Body of pancreas (tissue), 4 donors: ENCODE measurements around the gene NIT2. TPM values are rescaled to one million over a fixed set of nuclear protein-coding genes. Genes with fewer than 3 reads are reported as not detected.
"Not testable (repeated sequence)": the region's sequence is repeated elsewhere in the genome, so short reads cannot be mapped to it uniquely, and the experiment has no call there.

Experiments used
- ATAC-seq: fragments of 150-250 bp; one replicate; pipeline ENCODE4 v1.9.1; 2016
- DNase-seq, 4 donors: peaks; one replicate each; pipeline ENCODE4 v3.0.0-alpha.2; 2019
- H3K27ac ChIP-seq, 4 donors: fragments of 200-600 bp; sonication (generic); 1 replicate in 3 of 4; 2 replicates in 1 of 4; pipeline versions ENCODE4 v1.5.1 to v1.6.1; 2016 to 2019; ENCODE audit warnings: mild to moderate bottlenecking in 1 of 4, mixed read lengths in 1 of 4, moderate library complexity in 1 of 4
- H3K27me3 ChIP-seq, 2 donors: fragments of 200-600 bp; sonication (generic); one replicate each; pipeline ENCODE4 v1.6.0; 2016; ENCODE audit warnings: mild to moderate bottlenecking in 1 of 2
- H3K36me3 ChIP-seq, 2 donors: fragments of 200-600 bp; sonication (generic); replicated peaks in 1 of 2; 2 replicates each; pipeline ENCODE4 v1.5.1; 2016; ENCODE audit warnings: low read depth in 2 of 2; ENCODE audit not compliant: insufficient read depth in 1 of 2
- H3K4me1 ChIP-seq: fragments of 200-600 bp; sonication (generic); one replicate; pipeline ENCODE4 v1.6.0; 2016
- H3K4me3 ChIP-seq, 2 donors: fragments of 200-600 bp; sonication (generic); 1 replicate in 1 of 2; 2 replicates in 1 of 2; pipeline ENCODE4 v1.5.1; 2016 to 2019
- H3K9me3 ChIP-seq, 3 donors: fragments of 200-600 bp; sonication (generic); 1 replicate in 2 of 3; 2 replicates in 1 of 3; pipeline ENCODE4 v1.5.1; 2016
- CTCF ChIP-seq, 7 experiments: fragments of 450-650 bp in 4 of 7; fragments of 200-600 bp in 3 of 7; sonication (generic) in 3 of 7; IDR thresholded peaks; one replicate each; pipeline ENCODE4 v1.5.1; 2016 to 2019; ENCODE audit warnings: antibody characterized with exemption in 7 of 7
- POLR2A ChIP-seq, 3 donors: fragments of 450-650 bp; IDR thresholded peaks; one replicate each; pipeline ENCODE4 v1.6.1; 2016; ENCODE audit warnings: antibody characterized with exemption in 3 of 3, mild to moderate bottlenecking in 2 of 3
- whole genome bisulfite sequencing, 2 donors: methylation state at CpG; one replicate each; pipeline ENCODE4 v1.1.5; 2017; 5-methylcytosine and 5-hydroxymethylcytosine counted together
- intact Hi-C: fragments of 100-400 bp; cut with DNase I; formaldehyde crosslinking; loops from one replicate; pipeline ENCODE4 v1.15.1; 2023
- total RNA-seq, 2 donors: library from RNA; depleted of rRNA; stranded (reverse); fragments of >200 nt; gene quantifications; one replicate each; pipeline ENCODE4 v1.1.0, GENCODE V29; 2016

NIT2 gene
- total RNA-seq, 2 donors from 2014 or later, result 21.5 to 32.6 TPM

DNA sequence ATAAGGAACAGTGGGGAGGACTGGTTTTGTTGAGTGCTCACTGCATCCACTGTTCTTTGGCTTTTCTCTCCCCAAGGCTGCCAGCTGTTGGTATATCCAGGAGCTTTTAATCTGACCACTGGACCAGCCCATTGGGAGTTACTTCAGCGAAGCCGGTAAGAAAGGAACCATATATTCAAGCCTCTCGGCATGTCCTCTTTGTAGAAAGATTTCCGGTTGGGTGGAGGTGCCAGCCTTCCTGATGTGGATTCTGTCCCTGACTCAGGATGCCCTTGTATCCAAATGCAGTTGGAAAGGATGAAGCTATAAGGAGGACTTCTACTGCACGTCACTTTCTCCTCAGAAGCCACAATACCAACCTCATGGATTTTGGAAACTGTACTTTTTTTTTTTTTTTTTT lies 14.2 kb downstream of the NIT2 start:
- Histone ChIP-seq H3K9me3 (no peaks in the 10 kb centered on the region), H3K36me3 (peaks cover 0 to 15% of the 10 kb centered on the region in 2 donors), H3K27ac (no peak overlapping the region), H3K27me3 (no peaks in the 10 kb centered on the region), H3K4me1 (no peaks in the 10 kb centered on the region), H3K4me3 (no peak overlapping the region)
- no peak for TF ChIP-seq CTCF (IDR thresholded peaks at IDR 0.05)
- no peak for TF ChIP-seq POLR2A (IDR thresholded peaks at IDR 0.05)
- 93 to 97% methylated on average over 5 of the region's 5 CpGs for WGBS, 2 donors
- DNase-seq, result no peak
- intact Hi-C loops, result no loop called here
- no peak for ATAC-seq

- H3K27me3 ChIP-seq, intact Hi-C loops, H3K4me1 ChIP-seq, H3K36me3 ChIP-seq, H3K4me3 ChIP-seq, DNase-seq, ATAC-seq, H3K27ac ChIP-seq, H3K9me3 ChIP-seq: not testable (repeated sequence)
- 100% methylated on average over 1 of the region's 2 CpGs; no CpG with 5 or more reads in 1 of the 2 donors for WGBS, 2 donors
Observed at GRCh38 chr3:100351770-100352169, 17.2 kb downstream of the NIT2 start.

- intact Hi-C loops, result no loop called here
- H3K36me3 ChIP-seq, result peaks cover 0 to 7% of the 10 kb centered on the region in 2 donors
- TF ChIP-seq CTCF (IDR thresholded peaks at IDR 0.05), result no peak
- TF ChIP-seq POLR2A (IDR thresholded peaks at IDR 0.05), result no peak
- ATAC-seq (no peak), DNase-seq (no peak)
- H3K27me3 ChIP-seq, result no peaks in the 10 kb centered on the region
- no peak overlapping the region for H3K27ac ChIP-seq
- no peaks in the 10 kb centered on the region for H3K9me3 ChIP-seq
- WGBS, 2 donors, result 89 to 92% methylated on average over 10 of the region's 10 CpGs
- no peak overlapping the region for H3K4me3 ChIP-seq
- peaks cover 7% of the 10 kb centered on the region for H3K4me1 ChIP-seq
Observed at GRCh38 chr3:100352296-100353231, 18.0 kb downstream of the NIT2 start.

GRCh38 chr3:100354850-100355249 lies 20.3 kb downstream of the NIT2 start:
- H3K4me1 ChIP-seq, result peaks cover 7% of the 10 kb centered on the region
- H3K4me3 ChIP-seq, result no peak overlapping the region
- 55 to 70% methylated on average over 3 of the region's 3 CpGs for whole genome bisulfite sequencing, 2 donors
- H3K36me3 ChIP-seq, result peaks cover 0 to 6% of the 10 kb centered on the region in 2 donors
- H3K27ac ChIP-seq, result no peak overlapping the region
- intact Hi-C loops, result no loop called here
- H3K27me3 ChIP-seq, result no peaks in the 10 kb centered on the region
- TF ChIP-seq POLR2A (IDR thresholded peaks at IDR 0.05), result no peak
- TF ChIP-seq CTCF (IDR thresholded peaks at IDR 0.05), result no peak
- DNase-seq, result peak in 2 of 4 donors; percentile 24 to 30
- ATAC-seq, result no peak
- no peaks in the 10 kb centered on the region for H3K9me3 ChIP-seq

DNA sequence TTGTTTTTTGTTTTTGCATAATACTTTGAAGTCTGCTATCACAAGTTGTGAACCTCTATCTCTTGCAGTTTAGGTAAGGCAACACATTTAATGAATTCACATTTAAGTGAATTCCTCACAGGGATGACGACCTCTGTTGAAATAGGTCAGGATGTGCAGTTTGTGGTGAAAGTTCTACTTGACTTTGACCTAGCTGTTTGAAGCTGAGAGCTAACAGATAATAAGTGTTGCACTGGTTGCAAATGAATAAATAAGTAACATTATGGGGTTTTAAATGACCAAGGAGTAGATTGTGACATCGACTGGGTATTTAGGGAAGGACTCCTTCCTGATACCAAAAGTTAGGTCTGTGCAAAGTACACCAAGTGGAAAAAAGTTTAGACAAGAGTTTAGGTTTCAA lies 23.9 kb downstream of the NIT2 start:
- Histone ChIP-seq H3K27ac (no peak overlapping the region), H3K4me1 (peaks cover 7% of the 10 kb centered on the region), H3K4me3 (no peak overlapping the region), H3K27me3 (no peaks in the 10 kb centered on the region), H3K36me3 (peaks cover 0 to 12% of the 10 kb centered on the region in 2 donors), H3K9me3 (no peaks in the 10 kb centered on the region)
- WGBS, 2 donors, result 89 to 92% methylated on average over 2 of the region's 2 CpGs
- no peak for DNase-seq
- no peak for ATAC-seq
- no peak for TF ChIP-seq CTCF (IDR thresholded peaks at IDR 0.05)
- no peak for TF ChIP-seq POLR2A (IDR thresholded peaks at IDR 0.05)
- intact Hi-C loops, result no loop called here
